Neural cell (in vitro differentiated cells): ENCODE measurements around the gene KRTAP10-4.

ENCODE experiments used
- CTCF ChIP-seq: fragments of 450-650 bp; IDR thresholded peaks from 2 replicates; pipeline ENCODE4 v1.5.1; 2014; ENCODE audit warnings: antibody characterized with exemption, mild to moderate bottlenecking, moderate library complexity; ENCODE audit not compliant: poor library complexity, severe bottlenecking
- EZH2 ChIP-seq: fragments of 200-600, 300-800 bp; shearing (Covaris generic), sonication (generic); IDR thresholded peaks from 2 replicates; pipeline ENCODE4 v1.6.1; 2014; ENCODE audit warnings: antibody characterized with exemption, low read length, borderline replicate concordance, mild to moderate bottlenecking; ENCODE audit not compliant: insufficient read depth, poor library complexity, severe bottlenecking
- TAF1 ChIP-seq: IDR thresholded peaks from 2 replicates; pipeline ENCODE4 v1.6.1; 2012; ENCODE audit warnings: low read depth

GRCh38 chr21:44572959-44573583, 458 bp upstream of the KRTAP10-4 start:
- TF ChIP-seq CTCF = no peak
- no peak for TF ChIP-seq EZH2
- no peak for TF ChIP-seq TAF1
